Adrenal gland (tissue), 5 donors: Measurements from ENCODE around the gene TXN.

ENCODE experiments used
- POLR2A ChIP-seq, 2 donors: fragments of 450-650 bp; IDR thresholded peaks; one replicate each; pipeline ENCODE4 v1.6.1; 2017; ENCODE audit warnings: antibody characterized with exemption in 2 of 2, mild to moderate bottlenecking in 2 of 2, moderate library complexity in 1 of 2
- TF ChIP-seq, protein P1 (sequence below), 6 experiments: fragments of 450-650 bp in 4 of 6; fragments of 200-600 bp in 2 of 6; sonication (generic) in 1 of 6; IDR thresholded peaks; 1 replicate in 5 of 6; 2 replicates in 1 of 6; pipeline versions ENCODE4 v1.5.1 to v1.8.0; 2016 to 2021; ENCODE audit warnings: antibody characterized with exemption in 6 of 6, mild to moderate bottlenecking in 2 of 6, moderate library complexity in 1 of 6
- donor health status: DM: no; HTN: no; CAD: no.

DNA sequence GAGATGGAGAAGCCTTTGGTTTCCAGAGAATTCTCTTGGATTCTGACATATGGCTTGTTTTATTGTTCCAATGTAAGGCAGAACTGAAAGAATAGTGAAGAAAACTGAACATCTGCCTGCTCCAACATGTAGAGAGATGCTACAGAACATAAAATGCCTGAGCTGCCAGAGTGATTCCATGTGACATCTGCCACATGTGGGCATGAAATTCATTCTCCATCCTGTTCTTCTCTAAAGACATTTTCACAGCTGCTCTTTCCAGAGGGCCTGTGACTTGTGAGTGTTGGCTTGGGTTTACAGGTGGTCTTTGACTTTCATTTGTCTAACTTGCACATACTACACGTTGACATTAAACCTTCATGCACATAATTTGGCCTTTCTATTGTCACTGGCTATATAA, 33.7 kb upstream of the TXN start:
- TF ChIP-seq, protein P1, sequence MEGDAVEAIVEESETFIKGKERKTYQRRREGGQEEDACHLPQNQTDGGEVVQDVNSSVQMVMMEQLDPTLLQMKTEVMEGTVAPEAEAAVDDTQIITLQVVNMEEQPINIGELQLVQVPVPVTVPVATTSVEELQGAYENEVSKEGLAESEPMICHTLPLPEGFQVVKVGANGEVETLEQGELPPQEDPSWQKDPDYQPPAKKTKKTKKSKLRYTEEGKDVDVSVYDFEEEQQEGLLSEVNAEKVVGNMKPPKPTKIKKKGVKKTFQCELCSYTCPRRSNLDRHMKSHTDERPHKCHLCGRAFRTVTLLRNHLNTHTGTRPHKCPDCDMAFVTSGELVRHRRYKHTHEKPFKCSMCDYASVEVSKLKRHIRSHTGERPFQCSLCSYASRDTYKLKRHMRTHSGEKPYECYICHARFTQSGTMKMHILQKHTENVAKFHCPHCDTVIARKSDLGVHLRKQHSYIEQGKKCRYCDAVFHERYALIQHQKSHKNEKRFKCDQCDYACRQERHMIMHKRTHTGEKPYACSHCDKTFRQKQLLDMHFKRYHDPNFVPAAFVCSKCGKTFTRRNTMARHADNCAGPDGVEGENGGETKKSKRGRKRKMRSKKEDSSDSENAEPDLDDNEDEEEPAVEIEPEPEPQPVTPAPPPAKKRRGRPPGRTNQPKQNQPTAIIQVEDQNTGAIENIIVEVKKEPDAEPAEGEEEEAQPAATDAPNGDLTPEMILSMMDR (IDR thresholded peaks at IDR 0.05) = no peak
- TF ChIP-seq POLR2A (IDR thresholded peaks at IDR 0.05) = no peak
